ENCODE data around the gene LTA4H.

Gene LTA4H

GRCh38 chr12:95997276-95997675 is 38.1 kb downstream of the LTA4H start:
- DNase-seq (ENCODE audit: insufficient read length, low spot score) (no peak), FAIRE-seq (no peak)
- no peak for TF ChIP-seq CTCF (IDR thresholded peaks at IDR 0.05; ENCODE audit: insufficient read depth, missing control alignments)

GRCh38 chr12:95996034-95996658 is 39.2 kb downstream of the LTA4H start, which contains the start of gene HAL:
TSS of gene HAL (minus strand) at chr12:95996344. CDS start at chr12:95995910, 434 bp downstream.
- DNase-seq (ENCODE audit: insufficient read length, low spot score) = no peak

GRCh38 chr12:95995238-95996031 is 40.0 kb downstream of the LTA4H start:
- no peak for TF ChIP-seq CTCF (IDR thresholded peaks at IDR 0.05; ENCODE audit: insufficient read depth, missing control alignments)
- DNase-seq (ENCODE audit: insufficient read length, low spot score) (no peak), FAIRE-seq (no peak)

More at GRCh38 chr12:95996034-95996658, 39.2 kb downstream of the LTA4H start, which contains the start of gene HAL:
- TF ChIP-seq CTCF (IDR thresholded peaks at IDR 0.05; ENCODE audit: insufficient read depth, missing control alignments) = no peak
- FAIRE-seq = no peak

GRCh38 chr12:95994476-95994875 is 40.9 kb downstream of the LTA4H start:
- DNase-seq (ENCODE audit: insufficient read length, low spot score) = no peak
- no peak for FAIRE-seq
- TF ChIP-seq CTCF (IDR thresholded peaks at IDR 0.05; ENCODE audit: insufficient read depth, missing control alignments) = no peak

- TF ChIP-seq CTCF (IDR thresholded peaks at IDR 0.05; ENCODE audit: insufficient read depth, missing control alignments) = no peak
- no peak for FAIRE-seq
- no peak for DNase-seq (ENCODE audit: insufficient read length, low spot score)
These were observed 41.5 kb downstream of the LTA4H start for GRCh38 chr12:95993907-95994306.

- FAIRE-seq (no peak), DNase-seq (ENCODE audit: insufficient read length, low spot score) (no peak)
- no peak for TF ChIP-seq CTCF (IDR thresholded peaks at IDR 0.05; ENCODE audit: insufficient read depth, missing control alignments)
These were observed 45.3 kb downstream of the LTA4H start for GRCh38 chr12:95990136-95990535.

All from D721Med (cell line).